H9 (cell line): ENCODE results near the gene NDUFV1. TPM values are rescaled to one million over a fixed set of nuclear protein-coding genes. Genes with fewer than 3 reads are reported as not detected.

ENCODE experiments used
- DNase-seq: peaks from one replicate; pipeline ENCODE4 v3.0.0-alpha.2; 2017
- H2AFZ ChIP-seq: one replicate; pipeline ENCODE4 v1.6.1; 2013; ENCODE audit warnings: mild to moderate bottlenecking, low read length, control low read depth, moderate library complexity
- H2AK5ac ChIP-seq: 2 replicates; pipeline ENCODE4 v1.6.1; 2013; ENCODE audit warnings: low read length, control low read depth, mixed read lengths; ENCODE audit not compliant: insufficient read length
- H2BK120ac ChIP-seq: one replicate; pipeline ENCODE4 v1.6.1; 2013; ENCODE audit warnings: low read depth, mild to moderate bottlenecking, low read length, control low read depth, inconsistent platforms; ENCODE audit not compliant: poor library complexity, severe bottlenecking
- H2BK12ac ChIP-seq: 2 replicates; pipeline ENCODE4 v1.6.1; 2013; ENCODE audit warnings: low read length, control low read depth, mixed read lengths, low read depth; ENCODE audit not compliant: insufficient read length
- H2BK15ac ChIP-seq: 2 replicates; pipeline ENCODE4 v1.6.1; 2013; ENCODE audit warnings: low read depth, low read length, control low read depth
- H2BK20ac ChIP-seq: one replicate; pipeline ENCODE4 v1.6.1; 2013; ENCODE audit warnings: low read depth, mild to moderate bottlenecking, low read length, control low read depth, inconsistent platforms; ENCODE audit not compliant: poor library complexity, severe bottlenecking
- H2BK5ac ChIP-seq: 2 replicates; pipeline ENCODE4 v1.6.1; 2013; ENCODE audit warnings: low read length, control low read depth, mixed read lengths; ENCODE audit not compliant: insufficient read length
- H3K14ac ChIP-seq: 2 replicates; pipeline ENCODE4 v1.6.1; 2013; ENCODE audit warnings: low read length, control low read depth; ENCODE audit not compliant: insufficient read depth
- H3K18ac ChIP-seq: 2 replicates; pipeline ENCODE4 v1.6.1; 2013; ENCODE audit warnings: low read depth, mild to moderate bottlenecking, mixed read lengths, low read length, control low read depth; ENCODE audit not compliant: insufficient read length
- H3K23ac ChIP-seq: 2 replicates; pipeline ENCODE4 v1.6.1; 2013; ENCODE audit warnings: low read length, control low read depth, mixed read lengths, low read depth; ENCODE audit not compliant: insufficient read length
- H3K23me2 ChIP-seq: 2 replicates; pipeline ENCODE4 v1.6.1; 2013; ENCODE audit warnings: low read depth, mild to moderate bottlenecking, mixed read lengths, low read length, control low read depth; ENCODE audit not compliant: insufficient read length, poor library complexity, severe bottlenecking
- H3K27ac ChIP-seq: 2 replicates; pipeline ENCODE4 v1.5.1; 2013; ENCODE audit warnings: low read length, control low read depth, mixed read lengths, low read depth; ENCODE audit not compliant: insufficient read length
- H3K27me3 ChIP-seq: 2 replicates; pipeline ENCODE4 v1.6.1; 2013; ENCODE audit warnings: low read length, control low read depth, inconsistent platforms; ENCODE audit not compliant: insufficient read depth
- H3K4ac ChIP-seq: 2 replicates; pipeline ENCODE4 v1.6.1; 2013; ENCODE audit warnings: low read depth, mild to moderate bottlenecking, control low read depth, inconsistent platforms, low read length, moderate library complexity
- H3K4me1 ChIP-seq: 2 replicates; pipeline ENCODE4 v1.6.1; 2013; ENCODE audit warnings: low read length, control low read depth, inconsistent platforms; ENCODE audit not compliant: insufficient read depth
- H3K4me2 ChIP-seq: 2 replicates; pipeline ENCODE4 v1.6.1; 2013; ENCODE audit warnings: low read length, control low read depth, mixed read lengths; ENCODE audit not compliant: insufficient read length, insufficient read depth
- H3K56ac ChIP-seq: 2 replicates; pipeline ENCODE4 v1.6.1; 2013; ENCODE audit warnings: low read depth, mild to moderate bottlenecking, mixed read lengths, low read length, control low read depth; ENCODE audit not compliant: insufficient read length
- H3K79me1 ChIP-seq: 2 replicates; pipeline ENCODE4 v1.6.1; 2013; ENCODE audit warnings: low read depth, mild to moderate bottlenecking, moderate library complexity, low read length, control low read depth, inconsistent platforms; ENCODE audit not compliant: insufficient read depth, poor library complexity, severe bottlenecking
- H3K79me2 ChIP-seq: 2 replicates; pipeline ENCODE4 v1.6.1; 2013; ENCODE audit warnings: low read length, control low read depth, inconsistent platforms; ENCODE audit not compliant: insufficient read depth
- H3K9ac ChIP-seq: 2 replicates; pipeline ENCODE4 v1.6.1; 2013; ENCODE audit warnings: low read length, control low read depth, mixed read lengths; ENCODE audit not compliant: insufficient read length; ENCODE audit errors: extremely low read depth
- H3K9me3 ChIP-seq: one replicate; pipeline ENCODE4 v1.6.1; 2013; ENCODE audit warnings: low read depth, low read length, inconsistent platforms; ENCODE audit not compliant: control insufficient read depth
- H3T11ph ChIP-seq: one replicate; pipeline ENCODE4 v1.6.1; 2013; ENCODE audit warnings: mild to moderate bottlenecking, low read length, control low read depth, inconsistent platforms
- H4K20me1 ChIP-seq: one replicate; pipeline ENCODE4 v1.6.1; 2013; ENCODE audit not compliant: control insufficient read depth, insufficient read length, insufficient read depth
- H4K5ac ChIP-seq: 2 replicates; pipeline ENCODE4 v1.6.1; 2013; ENCODE audit warnings: low read depth, mild to moderate bottlenecking, mixed read lengths, low read length, control low read depth; ENCODE audit not compliant: insufficient read length
- H4K8ac ChIP-seq: replicated peaks from 2 replicates; pipeline ENCODE4 v1.6.1; 2013; ENCODE audit warnings: low read length, control low read depth, mixed read lengths, low read depth; ENCODE audit not compliant: insufficient read length
- H4K91ac ChIP-seq: 2 replicates; pipeline ENCODE4 v1.6.1; 2013; ENCODE audit warnings: low read depth, mild to moderate bottlenecking, moderate library complexity, mixed read lengths, low read length, control low read depth; ENCODE audit not compliant: insufficient read length
- H3K27ac Mint-ChIP-seq, 3 experiments: 2 replicates in 2 of 3; 3 replicates in 1 of 3; pipeline ENCODE4 v1.8.0; 2020 to 2021; ENCODE audit warnings: mixed read lengths in 3 of 3, mild to moderate bottlenecking in 1 of 3, moderate library complexity in 1 of 3
- H3K27me3 Mint-ChIP-seq: 2 replicates; pipeline ENCODE4 v1.8.0; 2021; ENCODE audit warnings: low read depth, mild to moderate bottlenecking, moderate library complexity, mixed read lengths
- H3K36me3 Mint-ChIP-seq, 3 experiments: 2 replicates in 2 of 3; 3 replicates in 1 of 3; pipeline ENCODE4 v1.8.0; 2020 to 2021; ENCODE audit warnings: low read depth in 3 of 3, mixed read lengths in 3 of 3; ENCODE audit not compliant: insufficient read depth in 1 of 3
- H3K4me1 Mint-ChIP-seq, 2 experiments: 2 replicates each; pipeline ENCODE4 v1.8.0; 2020; ENCODE audit warnings: mixed read lengths in 2 of 2
- H3K4me3 Mint-ChIP-seq, 2 experiments: 2 replicates in 1 of 2; 3 replicates in 1 of 2; pipeline ENCODE4 v1.8.0; 2020 to 2021; ENCODE audit warnings: mild to moderate bottlenecking in 2 of 2, mixed read lengths in 2 of 2, moderate library complexity in 1 of 2
- H3K9me3 Mint-ChIP-seq, 2 experiments: 2 replicates in 1 of 2; 3 replicates in 1 of 2; pipeline ENCODE4 v1.8.0; 2020; ENCODE audit warnings: mild to moderate bottlenecking in 2 of 2, mixed read lengths in 2 of 2, moderate library complexity in 1 of 2
- CTCF ChIP-seq: fragments of 200-600 bp; sonication (generic); conservative IDR thresholded peaks from 3 replicates; pipeline ENCODE4 v1.8.0; 2021; ENCODE audit warnings: antibody characterized with exemption, mild to moderate bottlenecking
- WGBS: extraction: QIAGEN DNeasy Blood & Tissue Kit; methylation state at CpG from one replicate; pipeline ENCODE4 v1.1.7; 2013; ENCODE audit warnings: missing lambda C conversion rate, low lambda C conversion rate, mixed read lengths; ENCODE audit not compliant: insufficient read length; ENCODE audit errors: extremely low coverage; 5-methylcytosine and 5-hydroxymethylcytosine counted together
- total RNA-seq: library from RNA; stranded (reverse); gene quantifications from 2 replicates; pipeline ENCODE4 v1.2.1, GENCODE V29; 2021

Gene NDUFV1
- total RNA-seq, 1 experiment from 2014 or later: 154 TPM

- Mint-ChIP-seq H3K27ac (no peak overlapping the region; a peak in 1 of 7 replicates), H3K9me3 (peaks cover 0 to 4% of the 10 kb centered on the region in 2 experiments; a peak in 2 of 5 replicates), H3K27me3 (peaks cover 52% of the 10 kb centered on the region), H3K36me3 (no peaks in the 10 kb centered on the region; a peak in 1 of 7 replicates), H3K4me1 (peaks cover 6 to 9% of the 10 kb centered on the region in 2 experiments; a peak in 3 of 4 replicates), H3K4me3 (no peak overlapping the region)
- H4K91ac ChIP-seq: no peak overlapping the region
- no peak overlapping the region for H3K56ac ChIP-seq
- H3K23me2 ChIP-seq: no peaks in the 10 kb centered on the region
- H3K4ac ChIP-seq: no peak overlapping the region
- no peak overlapping the region for H2BK20ac ChIP-seq
- H4K5ac ChIP-seq: no peak overlapping the region
- H2BK120ac ChIP-seq: no peak overlapping the region
- no peak overlapping the region for H4K8ac ChIP-seq
- H3K27ac ChIP-seq: no peak overlapping the region
- H3K79me2 ChIP-seq: no peaks in the 10 kb centered on the region
- TF ChIP-seq CTCF: peak; percentile 84
- H2BK12ac ChIP-seq: no peak overlapping the region
- H3K79me1 ChIP-seq: no peaks in the 10 kb centered on the region
- no peak overlapping the region for H3K23ac ChIP-seq
- H3K9ac ChIP-seq: no peak overlapping the region
- H2BK15ac ChIP-seq: no peak overlapping the region
- no peak overlapping the region for H3T11ph ChIP-seq
- H2BK5ac ChIP-seq: no peak overlapping the region
- no peaks in the 10 kb centered on the region for H4K20me1 ChIP-seq
- no peak overlapping the region for H3K18ac ChIP-seq
- H3K27me3 ChIP-seq: peaks cover 7% of the 10 kb centered on the region; the same call in 1 of the 2 replicates
- H3K4me2 ChIP-seq: no peak overlapping the region
- H3K14ac ChIP-seq: no peak overlapping the region; the same call in 1 of the 2 replicates
- no peak overlapping the region for H2AK5ac ChIP-seq
- no peaks in the 10 kb centered on the region for H3K9me3 ChIP-seq
- H3K4me1 ChIP-seq: no peaks in the 10 kb centered on the region
- peak; percentile 84 for DNase-seq
- WGBS: no CpG with 5 or more reads among the region's 23 CpGs
- H2AFZ ChIP-seq: no peak overlapping the region
These were observed 33.5 kb downstream of the NDUFV1 start for GRCh38 chr11:67640021-67640757.
